GM12878 (cell line): ENCODE results near the gene SULT1A3.
"Not testable (repeated sequence)": the region's sequence is repeated elsewhere in the genome, so short reads cannot be mapped to it uniquely, and the experiment has no call there.

ENCODE experiments used
- ATF2 ChIP-seq: IDR thresholded peaks from 2 replicates; pipeline ENCODE4 v1.6.1; 2012; ENCODE audit warnings: low read length, inconsistent platforms
- BRCA1 ChIP-seq: IDR thresholded peaks from 2 replicates; pipeline ENCODE4 v1.6.1; 2011; ENCODE audit warnings: low read depth, low read length, improper control_type of control experiment
- CTCF ChIP-seq, 3 experiments: IDR thresholded peaks in 2 of 3; conservative IDR thresholded peaks in 1 of 3; 2 replicates each; pipeline ENCODE4 v1.5.1; 2011; ENCODE audit warnings: low read depth in 3 of 3, low read length in 3 of 3, mild to moderate bottlenecking in 3 of 3, control low read depth in 2 of 3, moderate library complexity in 2 of 3, inconsistent platforms in 1 of 3, mixed read lengths in 1 of 3; ENCODE audit not compliant: control insufficient read depth in 2 of 3, insufficient read depth in 1 of 3; ENCODE audit errors: extremely low read depth in 1 of 3
- JUND ChIP-seq: IDR thresholded peaks from 2 replicates; pipeline ENCODE4 v1.6.1; 2012; ENCODE audit warnings: low read depth, mild to moderate bottlenecking, low read length, improper control_type of control experiment, moderate library complexity
- POLR2AphosphoS5 ChIP-seq: IDR thresholded peaks from 2 replicates; pipeline ENCODE4 v1.6.1; 2011; ENCODE audit warnings: mild to moderate bottlenecking, low read length, inconsistent platforms
- RCOR1 ChIP-seq: conservative IDR thresholded peaks from 2 replicates; pipeline ENCODE4 v1.6.1; 2012; ENCODE audit warnings: low read depth, low read length, improper control_type of control experiment
- SUZ12 ChIP-seq: fragments of 200-600 bp; sonication (generic); IDR thresholded peaks from one replicate; pipeline ENCODE4 v1.6.1; 2018; ENCODE audit warnings: antibody characterized with exemption, mild to moderate bottlenecking; ENCODE audit not compliant: unreplicated experiment
- TBL1XR1 ChIP-seq: IDR thresholded peaks from 2 replicates; pipeline ENCODE4 v1.6.1; 2012; ENCODE audit warnings: low read depth, low read length, improper control_type of control experiment

- TF ChIP-seq POLR2AphosphoS5; JUND; ATF2; CTCF (IDR thresholded peaks at IDR 0.05 in 2 of 3, conservative IDR thresholded peaks at IDR 0.05 in 1 of 3; ENCODE audit: control insufficient read depth in 2 of 3, extremely low read depth in 1 of 3, insufficient read depth in 1 of 3, low read depth in 3 of 3, low read length in 3 of 3); RCOR1; TBL1XR1; SUZ12; BRCA1: not testable (repeated sequence)
These were observed 18.0 kb downstream of the SULT1A3 start for GRCh38 chr16:30217082-30217481.
